ENCODE data around the gene TTLL11. TPM values are rescaled to one million over a fixed set of nuclear protein-coding genes. Genes with fewer than 3 reads are reported as not detected.

The TTLL11 gene
- total RNA-seq, 6 experiments from 2014 or later: 6.9 to 10.2 (median 8.3) TPM

DNA sequence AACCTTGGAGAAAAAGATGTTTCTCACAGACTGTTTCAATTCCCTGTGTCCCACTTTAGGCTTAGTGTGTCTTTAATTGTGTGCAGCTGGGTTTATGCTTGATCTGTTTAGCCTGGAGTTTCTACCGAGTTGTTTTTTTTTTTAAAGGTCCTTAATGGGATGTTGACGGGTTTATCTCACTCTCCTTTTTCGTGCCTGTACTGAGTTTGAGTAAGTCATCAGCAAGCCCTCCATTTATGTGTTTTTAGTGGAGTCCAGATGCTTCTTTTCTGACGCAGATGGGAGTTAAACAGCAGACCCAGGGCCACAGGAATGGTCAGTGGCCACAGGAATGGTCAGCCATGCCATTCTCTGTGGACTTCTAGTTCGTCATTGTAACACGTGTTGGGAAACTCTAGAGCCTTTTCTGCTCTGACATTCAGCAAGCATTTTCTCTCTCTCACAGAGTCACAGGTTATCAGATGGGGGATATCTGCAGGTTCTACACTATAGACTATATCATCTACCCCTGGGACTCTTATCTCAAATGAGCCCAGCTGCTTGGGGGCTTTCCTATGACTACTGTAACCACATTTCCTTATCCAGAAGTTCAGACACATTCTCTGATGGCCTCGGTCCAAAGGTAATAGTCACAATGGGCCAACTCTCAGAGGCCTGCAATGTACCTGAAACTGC, 190.5 kb downstream of the TTLL11 start:
- H3K4me1 Mint-ChIP-seq (ENCODE audit: low read depth): peaks cover 67% of the 10 kb centered on the region
- peaks cover 2% of the 10 kb centered on the region; the same call in 1 of the 2 replicates for H3K27me3 Mint-ChIP-seq (ENCODE audit: insufficient read depth)
- DNase-seq: peak; percentile 99
- H3K36me3 Mint-ChIP-seq (ENCODE audit: low read depth): peaks cover 14% of the 10 kb centered on the region
- peak overlapping the region; percentile 58 for H3K4me3 Mint-ChIP-seq
- TF ChIP-seq, protein P1, sequence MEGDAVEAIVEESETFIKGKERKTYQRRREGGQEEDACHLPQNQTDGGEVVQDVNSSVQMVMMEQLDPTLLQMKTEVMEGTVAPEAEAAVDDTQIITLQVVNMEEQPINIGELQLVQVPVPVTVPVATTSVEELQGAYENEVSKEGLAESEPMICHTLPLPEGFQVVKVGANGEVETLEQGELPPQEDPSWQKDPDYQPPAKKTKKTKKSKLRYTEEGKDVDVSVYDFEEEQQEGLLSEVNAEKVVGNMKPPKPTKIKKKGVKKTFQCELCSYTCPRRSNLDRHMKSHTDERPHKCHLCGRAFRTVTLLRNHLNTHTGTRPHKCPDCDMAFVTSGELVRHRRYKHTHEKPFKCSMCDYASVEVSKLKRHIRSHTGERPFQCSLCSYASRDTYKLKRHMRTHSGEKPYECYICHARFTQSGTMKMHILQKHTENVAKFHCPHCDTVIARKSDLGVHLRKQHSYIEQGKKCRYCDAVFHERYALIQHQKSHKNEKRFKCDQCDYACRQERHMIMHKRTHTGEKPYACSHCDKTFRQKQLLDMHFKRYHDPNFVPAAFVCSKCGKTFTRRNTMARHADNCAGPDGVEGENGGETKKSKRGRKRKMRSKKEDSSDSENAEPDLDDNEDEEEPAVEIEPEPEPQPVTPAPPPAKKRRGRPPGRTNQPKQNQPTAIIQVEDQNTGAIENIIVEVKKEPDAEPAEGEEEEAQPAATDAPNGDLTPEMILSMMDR (IDR thresholded peaks at IDR 0.05): no peak
- H3K27ac Mint-ChIP-seq: peak overlapping the region; percentile 89
- H3K9me3 Mint-ChIP-seq: peaks cover 8% of the 10 kb centered on the region

DNA sequence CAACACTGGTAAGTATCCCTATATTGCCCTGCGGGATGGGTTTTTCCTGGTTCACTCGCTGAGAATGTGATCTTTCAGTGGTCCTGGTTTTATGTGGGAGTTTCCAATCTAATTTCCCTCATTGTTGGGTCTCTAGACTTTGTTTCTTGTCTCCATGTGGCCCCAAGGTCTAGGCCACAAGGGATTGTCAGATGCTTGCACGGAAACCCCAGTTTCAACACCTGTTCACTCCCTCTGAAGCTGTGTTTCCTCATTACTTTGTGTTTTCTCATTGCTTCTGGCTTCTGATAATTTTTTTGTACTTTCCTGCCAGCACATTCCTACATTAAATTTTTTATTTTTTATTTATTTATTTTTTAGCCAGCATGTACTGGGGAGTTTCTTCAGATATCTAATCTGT, 191.5 kb downstream of the TTLL11 start:
- H3K9me3 Mint-ChIP-seq: peaks cover 8% of the 10 kb centered on the region
- peaks cover 61% of the 10 kb centered on the region for H3K4me1 Mint-ChIP-seq (ENCODE audit: low read depth)
- TF ChIP-seq, protein P1 (IDR thresholded peaks at IDR 0.05): no peak
- H3K27me3 Mint-ChIP-seq (ENCODE audit: insufficient read depth): peaks cover 2% of the 10 kb centered on the region; the same call in 1 of the 2 replicates
- H3K36me3 Mint-ChIP-seq (ENCODE audit: low read depth): peaks cover 14% of the 10 kb centered on the region
- H3K27ac Mint-ChIP-seq: peak overlapping the region; percentile 54; the same call in 1 of the 2 replicates
- DNase-seq: no peak
- no peak overlapping the region; the same call in 1 of the 2 replicates for H3K4me3 Mint-ChIP-seq

DNA sequence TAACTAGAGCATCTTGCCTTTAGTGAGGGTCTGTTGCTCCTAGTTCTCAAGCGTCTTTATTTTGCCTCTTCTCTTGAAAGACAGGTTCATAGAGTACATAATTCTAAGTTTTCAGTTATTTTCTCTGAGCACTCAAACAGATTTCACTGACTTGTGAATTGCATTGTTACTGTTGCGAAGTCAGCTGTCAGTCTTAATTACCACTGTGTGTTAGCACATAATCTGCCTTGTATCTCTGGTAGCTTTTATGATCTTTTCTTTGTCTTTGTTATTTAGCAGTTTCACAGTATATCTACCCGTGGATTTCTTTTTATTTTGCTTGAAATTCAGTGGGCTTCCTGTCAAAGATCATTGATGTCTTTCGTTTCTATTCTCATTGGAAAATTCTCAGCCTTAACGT, 192.9 kb downstream of the TTLL11 start:
- H3K4me3 Mint-ChIP-seq: no peak overlapping the region
- TF ChIP-seq, protein P1 (IDR thresholded peaks at IDR 0.05): no peak
- DNase-seq: no peak
- peaks cover 48% of the 10 kb centered on the region for H3K4me1 Mint-ChIP-seq (ENCODE audit: low read depth)
- no peak overlapping the region for H3K27ac Mint-ChIP-seq
- H3K9me3 Mint-ChIP-seq: peaks cover 8% of the 10 kb centered on the region
- peaks cover 14% of the 10 kb centered on the region for H3K36me3 Mint-ChIP-seq (ENCODE audit: low read depth)
- peaks cover 2% of the 10 kb centered on the region; the same call in 1 of the 2 replicates for H3K27me3 Mint-ChIP-seq (ENCODE audit: insufficient read depth)

DNA sequence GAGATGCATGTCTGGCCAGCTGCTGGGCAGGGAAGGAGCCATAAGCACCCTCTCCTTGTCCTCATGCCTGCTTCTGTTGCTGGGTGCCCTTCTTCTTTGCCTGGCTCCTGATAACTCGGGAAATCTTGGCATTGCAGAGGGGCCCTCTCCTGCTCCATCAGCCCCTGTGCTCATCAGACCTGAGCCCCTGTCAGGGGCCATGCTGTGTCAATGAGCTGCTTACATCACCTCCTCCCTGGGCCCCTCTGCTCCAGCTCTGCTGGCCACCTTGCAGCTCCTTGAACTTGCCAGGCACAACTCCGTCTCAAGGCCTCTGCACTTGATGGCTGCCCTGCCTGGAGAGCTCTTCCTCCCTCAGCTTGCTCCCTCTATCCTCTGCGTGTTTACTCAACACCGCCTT, 194.3 kb downstream of the TTLL11 start:
- Mint-ChIP-seq H3K36me3 (ENCODE audit: low read depth) (peaks cover 17% of the 10 kb centered on the region), H3K27me3 (ENCODE audit: insufficient read depth) (peaks cover 2% of the 10 kb centered on the region; the same call in 1 of the 2 replicates), H3K4me3 (no peak overlapping the region), H3K27ac (peak overlapping the region; percentile 28; the same call in 1 of the 2 replicates), H3K9me3 (peaks cover 12% of the 10 kb centered on the region), H3K4me1 (ENCODE audit: low read depth) (peaks cover 40% of the 10 kb centered on the region)
- TF ChIP-seq, protein P1 (IDR thresholded peaks at IDR 0.05): no peak
- no peak for DNase-seq

DNA sequence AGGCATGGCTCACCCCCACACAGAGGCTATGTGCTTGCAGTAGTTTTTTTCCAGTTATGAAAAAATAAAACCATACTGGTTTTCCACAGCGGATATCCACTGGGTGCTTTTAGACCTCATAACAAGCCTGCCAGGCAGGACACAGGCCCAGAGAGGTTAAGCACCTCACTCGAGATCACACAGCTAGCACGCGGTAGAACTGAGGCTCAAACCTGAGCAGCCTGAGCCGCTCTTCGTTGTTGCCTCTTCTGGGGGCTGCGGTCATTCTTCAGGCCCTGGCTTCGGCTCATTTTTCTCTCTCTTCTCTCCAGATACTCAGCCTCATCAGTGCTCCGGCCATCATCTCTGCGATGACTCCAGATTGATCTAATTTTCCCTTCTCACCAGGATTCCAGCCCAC, 196.0 kb downstream of the TTLL11 start:
- Mint-ChIP-seq H3K9me3 (peaks cover 12% of the 10 kb centered on the region), H3K27me3 (ENCODE audit: insufficient read depth) (peaks cover 2% of the 10 kb centered on the region; the same call in 1 of the 2 replicates), H3K4me1 (ENCODE audit: low read depth) (peaks cover 23% of the 10 kb centered on the region), H3K27ac (peak overlapping the region; percentile 9; the same call in 1 of the 2 replicates), H3K4me3 (no peak overlapping the region), H3K36me3 (ENCODE audit: low read depth) (peaks cover 17% of the 10 kb centered on the region)
- DNase-seq: no peak
- TF ChIP-seq, protein P1 (IDR thresholded peaks at IDR 0.05): no peak
